CD4-positive, alpha-beta T cell treated with Interleukin-4 for 1 hour (primary cell): Measurements from ENCODE around the gene C9.
"Not testable (repeated sequence)": the region's sequence is repeated elsewhere in the genome, so short reads cannot be mapped to it uniquely, and the experiment has no call there.

Source experiments
- DNase-seq, 2 donors: peaks; one replicate each; pipeline ENCODE4 v3.0.0-alpha.2; 2020 to 2022

C9 gene

GRCh38 chr5:39256477-39257235 lies 107.6 kb downstream of the C9 start:
- DNase-seq, result peak in 1 of 2 donors; percentile 53

DNA sequence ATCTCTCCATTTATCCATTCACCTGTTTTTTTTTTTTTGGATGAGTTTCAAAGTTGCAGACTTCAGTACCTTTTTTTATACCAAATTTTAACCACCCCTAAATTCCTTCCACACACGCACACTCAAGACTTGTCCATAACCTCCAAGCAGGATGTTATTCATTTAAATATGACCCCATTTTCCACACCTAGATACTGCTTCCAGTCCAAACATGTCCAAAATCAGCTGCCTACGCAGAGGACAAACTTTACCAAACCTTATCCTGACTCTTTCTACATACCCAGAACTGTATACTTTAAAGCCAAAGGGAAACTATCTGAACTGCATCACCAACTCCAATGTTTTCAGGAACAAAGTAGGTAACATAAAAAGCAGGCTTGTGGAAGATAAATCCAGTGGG lies 108.9 kb downstream of the C9 start:
- DNase-seq, result no peak

GRCh38 chr5:39254671-39255070 lies 109.6 kb downstream of the C9 start:
- DNase-seq, result no peak

- DNase-seq, result no peak
These were observed 111.1 kb downstream of the C9 start for GRCh38 chr5:39253196-39253595.

- no peak for DNase-seq
These were observed 114.6 kb downstream of the C9 start for GRCh38 chr5:39249564-39250274.

DNA sequence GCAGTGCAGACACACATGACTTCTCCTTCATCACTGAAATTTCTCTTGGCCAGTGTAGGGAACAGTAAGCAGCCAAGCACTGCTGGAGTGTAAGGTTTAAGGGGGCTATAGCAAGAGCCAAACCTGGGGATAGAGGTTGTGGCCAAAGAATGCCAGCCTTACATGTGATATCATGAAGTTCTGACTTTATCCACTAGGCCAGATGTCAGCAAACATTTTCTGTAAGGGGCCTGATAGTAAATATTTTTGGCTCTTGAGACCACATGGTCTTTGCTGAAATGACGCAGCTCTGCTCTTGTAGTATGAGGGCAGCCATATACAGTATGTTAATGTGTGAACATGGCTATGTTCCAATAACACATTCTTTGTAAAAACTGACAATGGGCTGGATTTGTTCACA lies 115.2 kb downstream of the C9 start:
- DNase-seq, result no peak

- no peak for DNase-seq
These were observed 123.5 kb downstream of the C9 start for GRCh38 chr5:39240750-39241149.

GRCh38 chr5:39238366-39239105 lies 125.8 kb downstream of the C9 start:
- DNase-seq, result no peak

GRCh38 chr5:39236718-39237117 lies 127.6 kb downstream of the C9 start:
- DNase-seq, result no peak

DNA sequence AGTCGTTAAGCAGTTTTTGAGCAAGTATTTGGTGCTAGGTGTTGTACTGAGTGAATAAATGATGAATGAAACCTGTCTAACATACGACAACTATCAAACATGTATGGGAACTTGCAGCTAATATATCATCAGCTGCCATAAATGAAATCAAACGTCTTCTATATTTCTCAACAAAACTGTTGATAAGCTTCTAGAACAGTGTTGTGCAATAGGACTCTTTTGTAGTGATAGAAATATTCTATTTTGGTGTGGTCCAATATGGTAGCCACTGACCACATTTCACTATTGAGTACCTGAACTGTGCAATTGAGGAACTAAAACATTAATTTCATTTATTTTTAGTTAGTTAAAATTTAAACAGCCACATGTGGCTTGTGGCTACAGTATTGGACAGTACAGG lies 128.6 kb downstream of the C9 start:
- no peak for DNase-seq

DNA sequence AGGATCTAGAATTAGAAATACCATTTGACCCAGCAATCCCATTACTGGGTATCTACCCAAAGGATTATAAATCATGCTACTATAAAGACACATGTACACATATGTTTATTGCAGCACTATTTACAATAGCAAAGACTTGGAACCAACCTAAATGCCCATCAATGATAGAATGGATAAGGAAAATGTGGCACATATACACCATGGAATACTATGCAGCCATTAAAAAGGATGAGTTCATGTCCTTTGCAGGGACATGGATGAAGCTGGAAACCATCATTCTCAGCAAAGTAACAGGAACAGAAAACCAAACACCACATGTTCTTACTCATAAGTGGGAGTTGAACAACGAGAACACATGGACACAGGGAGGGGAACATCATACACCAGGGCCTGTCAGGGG lies 129.8 kb downstream of the C9 start:
- not testable (repeated sequence) for DNase-seq
